ENCODE data around the gene PRRC2C. TPM values are rescaled to one million over a fixed set of nuclear protein-coding genes. Genes with fewer than 3 reads are reported as not detected.

The PRRC2C gene
- total and polyA plus RNA-seq, 2 experiments from 2014 or later = 186 to 368 TPM

DNA sequence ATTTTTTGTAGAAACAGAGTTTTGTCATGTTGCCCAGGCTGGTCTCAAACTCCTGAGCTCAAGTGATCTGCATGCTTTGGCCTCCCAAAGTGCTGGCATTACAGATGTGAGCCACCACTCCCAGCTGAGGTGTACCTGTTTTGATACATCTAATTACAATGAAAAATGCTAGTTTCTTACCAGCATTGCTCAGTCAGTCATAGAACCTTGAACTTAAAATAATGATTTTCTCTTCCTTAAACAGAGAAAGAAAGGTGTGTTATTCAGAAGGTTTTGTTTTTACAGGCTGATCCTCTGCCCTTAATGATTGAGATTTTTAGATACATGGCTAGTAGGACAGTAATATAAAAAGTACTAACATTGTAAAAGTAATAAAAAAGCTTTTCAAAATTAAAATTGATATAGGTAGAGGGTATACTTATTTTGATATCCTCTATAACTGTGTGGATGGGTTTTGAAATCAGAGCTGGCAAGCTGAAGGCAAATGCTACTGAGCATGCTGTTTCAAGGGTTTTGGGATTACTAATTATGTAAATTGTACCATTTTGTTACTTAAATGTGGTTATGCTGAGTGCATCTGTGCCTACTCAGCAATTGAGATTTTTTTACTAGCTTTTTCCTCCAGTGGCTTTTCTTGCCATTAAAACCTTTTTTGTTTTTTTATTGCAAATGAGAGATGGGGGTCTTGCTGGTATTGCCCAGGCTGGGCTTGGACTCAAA is 16.1 kb downstream of the PRRC2C start:
- Histone ChIP-seq H2AFZ (no peak overlapping the region), H4K20me1 (replicated peaks; ENCODE audit: insufficient read depth) (peaks cover 86% of the 10 kb centered on the region), H3F3A (replicated peaks; ENCODE audit: low read depth) (no peaks in the 10 kb centered on the region), H3K4me2 (peak overlapping the region; percentile 49), H3K27ac (ENCODE audit: low read depth) (no peak overlapping the region; the same call in 1 of the 2 replicates), H3K4me1 (ENCODE audit: insufficient read depth) (peaks cover 34% of the 10 kb centered on the region), H3K27me3 (ENCODE audit: insufficient read depth) (no peaks in the 10 kb centered on the region), H3K36me3 (ENCODE audit: insufficient read depth) (no peaks in the 10 kb centered on the region), H3K79me2 (replicated peaks; ENCODE audit: insufficient read depth) (peaks cover 100% of the 10 kb centered on the region), H3K4me3 (0 out of 2 replicates have a peak overlapping the region, but pooled peaks have one; percentile 10), H3K9me2 (ENCODE audit: insufficient read depth) (no peaks in the 10 kb centered on the region)
- no peak for ATAC-seq
- peaks cover 14% of the 10 kb centered on the region; the same call in 2 of the 3 replicates for H3K36me3 Mint-ChIP-seq (ENCODE audit: low read depth)
- TF ChIP-seq, protein P1, sequence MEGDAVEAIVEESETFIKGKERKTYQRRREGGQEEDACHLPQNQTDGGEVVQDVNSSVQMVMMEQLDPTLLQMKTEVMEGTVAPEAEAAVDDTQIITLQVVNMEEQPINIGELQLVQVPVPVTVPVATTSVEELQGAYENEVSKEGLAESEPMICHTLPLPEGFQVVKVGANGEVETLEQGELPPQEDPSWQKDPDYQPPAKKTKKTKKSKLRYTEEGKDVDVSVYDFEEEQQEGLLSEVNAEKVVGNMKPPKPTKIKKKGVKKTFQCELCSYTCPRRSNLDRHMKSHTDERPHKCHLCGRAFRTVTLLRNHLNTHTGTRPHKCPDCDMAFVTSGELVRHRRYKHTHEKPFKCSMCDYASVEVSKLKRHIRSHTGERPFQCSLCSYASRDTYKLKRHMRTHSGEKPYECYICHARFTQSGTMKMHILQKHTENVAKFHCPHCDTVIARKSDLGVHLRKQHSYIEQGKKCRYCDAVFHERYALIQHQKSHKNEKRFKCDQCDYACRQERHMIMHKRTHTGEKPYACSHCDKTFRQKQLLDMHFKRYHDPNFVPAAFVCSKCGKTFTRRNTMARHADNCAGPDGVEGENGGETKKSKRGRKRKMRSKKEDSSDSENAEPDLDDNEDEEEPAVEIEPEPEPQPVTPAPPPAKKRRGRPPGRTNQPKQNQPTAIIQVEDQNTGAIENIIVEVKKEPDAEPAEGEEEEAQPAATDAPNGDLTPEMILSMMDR (conservative IDR thresholded peaks at IDR 0.05; ENCODE audit: low read depth in 2 of 2) = no peak
- TF ChIP-seq, protein P2, sequence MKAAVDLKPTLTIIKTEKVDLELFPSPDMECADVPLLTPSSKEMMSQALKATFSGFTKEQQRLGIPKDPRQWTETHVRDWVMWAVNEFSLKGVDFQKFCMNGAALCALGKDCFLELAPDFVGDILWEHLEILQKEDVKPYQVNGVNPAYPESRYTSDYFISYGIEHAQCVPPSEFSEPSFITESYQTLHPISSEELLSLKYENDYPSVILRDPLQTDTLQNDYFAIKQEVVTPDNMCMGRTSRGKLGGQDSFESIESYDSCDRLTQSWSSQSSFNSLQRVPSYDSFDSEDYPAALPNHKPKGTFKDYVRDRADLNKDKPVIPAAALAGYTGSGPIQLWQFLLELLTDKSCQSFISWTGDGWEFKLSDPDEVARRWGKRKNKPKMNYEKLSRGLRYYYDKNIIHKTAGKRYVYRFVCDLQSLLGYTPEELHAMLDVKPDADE (IDR thresholded peaks at IDR 0.05) = no peak
- TF ChIP-seq, protein P3, sequence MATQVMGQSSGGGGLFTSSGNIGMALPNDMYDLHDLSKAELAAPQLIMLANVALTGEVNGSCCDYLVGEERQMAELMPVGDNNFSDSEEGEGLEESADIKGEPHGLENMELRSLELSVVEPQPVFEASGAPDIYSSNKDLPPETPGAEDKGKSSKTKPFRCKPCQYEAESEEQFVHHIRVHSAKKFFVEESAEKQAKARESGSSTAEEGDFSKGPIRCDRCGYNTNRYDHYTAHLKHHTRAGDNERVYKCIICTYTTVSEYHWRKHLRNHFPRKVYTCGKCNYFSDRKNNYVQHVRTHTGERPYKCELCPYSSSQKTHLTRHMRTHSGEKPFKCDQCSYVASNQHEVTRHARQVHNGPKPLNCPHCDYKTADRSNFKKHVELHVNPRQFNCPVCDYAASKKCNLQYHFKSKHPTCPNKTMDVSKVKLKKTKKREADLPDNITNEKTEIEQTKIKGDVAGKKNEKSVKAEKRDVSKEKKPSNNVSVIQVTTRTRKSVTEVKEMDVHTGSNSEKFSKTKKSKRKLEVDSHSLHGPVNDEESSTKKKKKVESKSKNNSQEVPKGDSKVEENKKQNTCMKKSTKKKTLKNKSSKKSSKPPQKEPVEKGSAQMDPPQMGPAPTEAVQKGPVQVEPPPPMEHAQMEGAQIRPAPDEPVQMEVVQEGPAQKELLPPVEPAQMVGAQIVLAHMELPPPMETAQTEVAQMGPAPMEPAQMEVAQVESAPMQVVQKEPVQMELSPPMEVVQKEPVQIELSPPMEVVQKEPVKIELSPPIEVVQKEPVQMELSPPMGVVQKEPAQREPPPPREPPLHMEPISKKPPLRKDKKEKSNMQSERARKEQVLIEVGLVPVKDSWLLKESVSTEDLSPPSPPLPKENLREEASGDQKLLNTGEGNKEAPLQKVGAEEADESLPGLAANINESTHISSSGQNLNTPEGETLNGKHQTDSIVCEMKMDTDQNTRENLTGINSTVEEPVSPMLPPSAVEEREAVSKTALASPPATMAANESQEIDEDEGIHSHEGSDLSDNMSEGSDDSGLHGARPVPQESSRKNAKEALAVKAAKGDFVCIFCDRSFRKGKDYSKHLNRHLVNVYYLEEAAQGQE (IDR thresholded peaks at IDR 0.05; ENCODE audit: unreplicated experiment) = no peak
- TF ChIP-seq ZNF114 (CRISPR knock-in tag; IDR thresholded peaks at IDR 0.05) (no peak), ZNF331 (CRISPR knock-in tag; IDR thresholded peaks at IDR 0.05; ENCODE audit: low read depth) (no peak), EZH2 (IDR thresholded peaks at IDR 0.05; ENCODE audit: low read depth, unreplicated experiment) (no peak), EZH2phosphoT487 (IDR thresholded peaks at IDR 0.05; ENCODE audit: unreplicated experiment) (no peak), JUNB (IDR thresholded peaks at IDR 0.05; ENCODE audit: unreplicated experiment) (no peak), STAT1 (IDR thresholded peaks at IDR 0.05; ENCODE audit: unreplicated experiment) (no peak), NANOG (IDR thresholded peaks at IDR 0.05; ENCODE audit: borderline replicate concordance) (no peak), POLR2AphosphoS5 (IDR thresholded peaks at IDR 0.05; ENCODE audit: low read depth) (no peak), CREB1 (CRISPR knock-in tag; IDR thresholded peaks at IDR 0.05; ENCODE audit: low read depth) (no peak)
- TF ChIP-seq, protein P4, sequence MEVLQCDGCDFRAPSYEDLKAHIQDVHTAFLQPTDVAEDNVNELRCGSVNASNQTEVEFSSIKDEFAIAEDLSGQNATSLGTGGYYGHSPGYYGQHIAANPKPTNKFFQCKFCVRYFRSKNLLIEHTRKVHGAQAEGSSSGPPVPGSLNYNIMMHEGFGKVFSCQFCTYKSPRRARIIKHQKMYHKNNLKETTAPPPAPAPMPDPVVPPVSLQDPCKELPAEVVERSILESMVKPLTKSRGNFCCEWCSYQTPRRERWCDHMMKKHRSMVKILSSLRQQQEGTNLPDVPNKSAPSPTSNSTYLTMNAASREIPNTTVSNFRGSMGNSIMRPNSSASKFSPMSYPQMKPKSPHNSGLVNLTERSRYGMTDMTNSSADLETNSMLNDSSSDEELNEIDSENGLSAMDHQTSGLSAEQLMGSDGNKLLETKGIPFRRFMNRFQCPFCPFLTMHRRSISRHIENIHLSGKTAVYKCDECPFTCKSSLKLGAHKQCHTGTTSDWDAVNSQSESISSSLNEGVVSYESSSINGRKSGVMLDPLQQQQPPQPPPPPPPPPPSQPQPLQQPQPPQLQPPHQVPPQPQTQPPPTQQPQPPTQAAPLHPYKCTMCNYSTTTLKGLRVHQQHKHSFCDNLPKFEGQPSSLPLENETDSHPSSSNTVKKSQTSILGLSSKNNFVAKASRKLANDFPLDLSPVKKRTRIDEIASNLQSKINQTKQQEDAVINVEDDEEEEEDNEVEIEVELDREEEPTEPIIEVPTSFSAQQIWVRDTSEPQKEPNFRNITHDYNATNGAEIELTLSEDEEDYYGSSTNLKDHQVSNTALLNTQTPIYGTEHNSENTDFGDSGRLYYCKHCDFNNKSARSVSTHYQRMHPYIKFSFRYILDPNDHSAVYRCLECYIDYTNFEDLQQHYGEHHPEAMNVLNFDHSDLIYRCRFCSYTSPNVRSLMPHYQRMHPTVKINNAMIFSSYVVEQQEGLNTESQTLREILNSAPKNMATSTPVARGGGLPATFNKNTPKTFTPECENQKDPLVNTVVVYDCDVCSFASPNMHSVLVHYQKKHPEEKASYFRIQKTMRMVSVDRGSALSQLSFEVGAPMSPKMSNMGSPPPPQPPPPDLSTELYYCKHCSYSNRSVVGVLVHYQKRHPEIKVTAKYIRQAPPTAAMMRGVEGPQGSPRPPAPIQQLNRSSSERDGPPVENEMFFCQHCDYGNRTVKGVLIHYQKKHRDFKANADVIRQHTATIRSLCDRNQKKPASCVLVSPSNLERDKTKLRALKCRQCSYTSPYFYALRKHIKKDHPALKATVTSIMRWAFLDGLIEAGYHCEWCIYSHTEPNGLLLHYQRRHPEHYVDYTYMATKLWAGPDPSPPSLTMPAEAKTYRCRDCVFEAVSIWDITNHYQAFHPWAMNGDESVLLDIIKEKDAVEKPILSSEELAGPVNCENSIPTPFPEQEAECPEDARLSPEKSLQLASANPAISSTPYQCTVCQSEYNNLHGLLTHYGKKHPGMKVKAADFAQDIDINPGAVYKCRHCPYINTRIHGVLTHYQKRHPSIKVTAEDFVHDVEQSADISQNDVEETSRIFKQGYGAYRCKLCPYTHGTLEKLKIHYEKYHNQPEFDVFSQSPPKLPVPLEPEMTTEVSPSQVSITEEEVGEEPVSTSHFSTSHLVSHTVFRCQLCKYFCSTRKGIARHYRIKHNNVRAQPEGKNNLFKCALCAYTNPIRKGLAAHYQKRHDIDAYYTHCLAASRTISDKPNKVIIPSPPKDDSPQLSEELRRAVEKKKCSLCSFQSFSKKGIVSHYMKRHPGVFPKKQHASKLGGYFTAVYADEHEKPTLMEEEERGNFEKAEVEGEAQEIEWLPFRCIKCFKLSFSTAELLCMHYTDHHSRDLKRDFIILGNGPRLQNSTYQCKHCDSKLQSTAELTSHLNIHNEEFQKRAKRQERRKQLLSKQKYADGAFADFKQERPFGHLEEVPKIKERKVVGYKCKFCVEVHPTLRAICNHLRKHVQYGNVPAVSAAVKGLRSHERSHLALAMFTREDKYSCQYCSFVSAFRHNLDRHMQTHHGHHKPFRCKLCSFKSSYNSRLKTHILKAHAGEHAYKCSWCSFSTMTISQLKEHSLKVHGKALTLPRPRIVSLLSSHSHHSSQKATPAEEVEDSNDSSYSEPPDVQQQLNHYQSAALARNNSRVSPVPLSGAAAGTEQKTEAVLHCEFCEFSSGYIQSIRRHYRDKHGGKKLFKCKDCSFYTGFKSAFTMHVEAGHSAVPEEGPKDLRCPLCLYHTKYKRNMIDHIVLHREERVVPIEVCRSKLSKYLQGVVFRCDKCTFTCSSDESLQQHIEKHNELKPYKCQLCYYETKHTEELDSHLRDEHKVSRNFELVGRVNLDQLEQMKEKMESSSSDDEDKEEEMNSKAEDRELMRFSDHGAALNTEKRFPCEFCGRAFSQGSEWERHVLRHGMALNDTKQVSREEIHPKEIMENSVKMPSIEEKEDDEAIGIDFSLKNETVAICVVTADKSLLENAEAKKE (CRISPR knock-in tag; IDR thresholded peaks at IDR 0.05) = no peak
- peaks cover 36% of the 10 kb centered on the region for H3K4me1 Mint-ChIP-seq
- H3K27ac Mint-ChIP-seq = no peak overlapping the region; the same call in 1 of the 2 replicates
- DNase-seq (ENCODE audit: low spot score) = no peak
- no peak overlapping the region for H3K4me3 Mint-ChIP-seq
- H3K27me3 Mint-ChIP-seq (ENCODE audit: insufficient read depth, low read depth, poor library complexity) = no peaks in the 10 kb centered on the region
- H3K9me3 Mint-ChIP-seq = no peaks in the 10 kb centered on the region
